GM18526 (cell line): ENCODE measurements around the gene UGT1A5.

Experiments
- POLR2A ChIP-seq: IDR thresholded peaks from 3 replicates; pipeline ENCODE4 v1.6.1; 2011; ENCODE audit not compliant: insufficient read length; ENCODE audit errors: extremely low read depth

UGT1A5 gene

DNA sequence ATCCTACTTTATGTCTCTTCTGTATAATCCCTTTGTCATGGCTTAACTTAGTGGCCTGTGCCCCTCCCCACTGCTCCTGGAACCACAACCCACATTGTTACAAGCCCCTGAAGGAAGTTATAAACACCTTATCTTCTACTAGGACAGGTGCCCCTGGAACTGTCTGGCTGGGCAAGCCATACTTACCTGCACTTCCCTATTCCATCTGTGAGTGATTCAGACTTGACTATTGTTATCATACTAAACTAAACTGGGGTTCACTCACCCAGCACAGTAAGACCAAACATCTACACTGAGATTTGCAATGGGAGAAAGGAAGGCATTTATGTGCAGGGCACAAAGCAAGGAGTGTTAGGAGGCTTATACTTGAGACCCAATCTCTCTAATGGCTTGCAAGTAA lies 23.7 kb upstream of the UGT1A5 start:
- no peak for TF ChIP-seq POLR2A

DNA sequence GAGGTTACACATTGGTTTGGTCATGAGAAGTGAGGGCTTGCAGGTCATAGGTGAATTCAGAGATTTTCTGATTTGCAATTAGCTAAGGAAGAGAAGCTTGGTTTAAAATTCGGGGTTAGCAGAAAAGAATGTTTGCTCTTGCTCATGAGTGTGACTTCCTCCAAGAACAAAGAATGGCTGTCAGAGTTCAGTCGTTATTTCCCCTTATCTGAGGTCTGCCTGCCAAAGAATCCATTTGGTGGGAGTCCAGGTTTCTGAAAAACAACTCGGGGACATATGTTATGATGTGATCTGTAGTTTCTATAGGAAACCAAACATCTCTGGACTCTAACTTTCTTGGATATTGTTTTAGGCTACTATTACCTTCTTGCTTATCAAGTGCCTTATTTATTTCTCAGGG lies 23.2 kb upstream of the UGT1A5 start:
- TF ChIP-seq POLR2A, result no peak

DNA sequence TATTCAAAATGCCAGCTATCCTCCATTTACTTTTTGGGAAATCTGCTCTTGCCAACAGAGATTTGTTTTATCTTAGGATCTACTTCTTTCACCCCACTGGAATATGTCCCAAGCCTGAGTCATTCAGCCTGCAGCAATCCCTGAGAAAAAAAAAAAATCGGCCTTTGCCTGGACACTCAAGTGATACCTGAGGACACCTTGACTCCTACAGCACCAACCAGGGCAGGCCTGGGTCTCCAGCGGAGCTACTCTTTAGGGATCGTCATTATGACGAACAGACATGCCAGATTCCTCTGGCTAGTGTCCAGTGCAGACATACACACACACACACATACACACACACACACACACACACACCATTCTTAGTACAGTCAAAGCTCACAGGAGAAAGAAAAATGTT lies 22.3 kb upstream of the UGT1A5 start:
- no peak for TF ChIP-seq POLR2A

DNA sequence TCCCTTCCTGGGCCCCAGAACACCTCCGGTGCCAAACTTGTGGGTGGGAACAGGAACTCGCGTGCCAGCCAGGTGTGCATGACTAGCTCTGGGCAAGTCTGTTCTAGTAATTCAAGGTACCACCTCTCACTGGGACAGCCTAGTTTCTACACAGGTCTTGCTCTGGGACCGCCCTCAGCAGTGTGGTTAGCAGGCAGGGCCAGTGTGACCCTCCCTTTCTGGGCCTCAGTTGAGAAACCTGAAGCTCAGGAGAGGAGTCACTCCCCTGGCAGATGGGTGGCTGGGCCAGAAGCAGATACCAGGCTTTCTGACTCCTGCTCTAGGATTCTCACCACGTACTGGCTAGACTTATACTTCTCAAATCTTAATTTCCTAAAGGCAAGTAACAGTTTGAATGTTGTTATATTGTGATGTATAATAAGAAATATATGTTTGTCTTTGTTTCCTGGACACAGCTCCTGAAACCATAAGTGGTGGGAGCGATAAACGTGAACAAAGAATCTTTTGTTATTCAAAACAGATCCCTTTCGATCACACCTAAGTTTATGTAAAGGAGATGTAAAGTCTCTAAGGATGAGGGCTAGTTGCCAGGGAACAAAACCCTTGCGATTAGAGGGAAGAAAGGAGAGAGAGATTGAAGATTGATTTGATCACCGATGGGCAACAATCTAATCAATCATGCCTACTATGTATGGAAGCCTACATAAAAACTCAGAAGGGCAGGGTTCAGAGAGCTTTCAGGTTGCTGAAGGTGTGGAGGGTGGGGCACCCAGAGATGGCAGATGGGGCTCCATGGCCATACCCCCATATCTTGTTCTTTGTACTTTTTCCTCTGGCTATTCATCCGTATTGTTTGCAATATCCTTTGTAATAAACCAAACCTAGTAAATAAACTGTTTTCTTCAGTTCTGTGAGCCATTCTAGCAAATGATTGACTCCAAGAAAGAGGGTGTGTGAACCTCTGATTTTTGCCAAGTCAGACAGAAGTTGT lies 21.0 kb upstream of the UGT1A5 start:
- no peak for TF ChIP-seq POLR2A

DNA sequence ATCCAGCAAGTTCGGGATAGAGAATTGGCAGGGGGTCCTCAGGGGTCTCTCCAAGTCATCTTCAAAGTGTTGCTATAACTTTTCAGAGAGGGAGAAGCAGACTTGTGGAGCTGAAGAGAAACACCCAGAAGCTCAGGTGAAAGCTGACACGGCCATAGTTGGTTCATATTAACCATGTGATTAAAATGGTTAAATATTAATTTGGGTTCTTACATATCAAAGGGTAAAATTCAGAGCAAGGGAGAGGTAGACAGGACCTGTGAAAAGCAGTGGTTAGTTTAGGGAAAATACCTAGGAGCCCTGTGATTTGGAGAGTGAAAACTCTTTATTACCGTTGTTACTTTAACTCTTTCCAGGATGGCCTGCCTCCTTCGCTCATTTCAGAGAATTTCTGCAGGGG lies 20.1 kb upstream of the UGT1A5 start, which contains the start of gene UGT1A6:
TSS of gene UGT1A6 (plus strand) at position 243 of the 400 bp plus-strand sequence. CDS start at position 358, 115 bp downstream.
- TF ChIP-seq POLR2A, result no peak

DNA sequence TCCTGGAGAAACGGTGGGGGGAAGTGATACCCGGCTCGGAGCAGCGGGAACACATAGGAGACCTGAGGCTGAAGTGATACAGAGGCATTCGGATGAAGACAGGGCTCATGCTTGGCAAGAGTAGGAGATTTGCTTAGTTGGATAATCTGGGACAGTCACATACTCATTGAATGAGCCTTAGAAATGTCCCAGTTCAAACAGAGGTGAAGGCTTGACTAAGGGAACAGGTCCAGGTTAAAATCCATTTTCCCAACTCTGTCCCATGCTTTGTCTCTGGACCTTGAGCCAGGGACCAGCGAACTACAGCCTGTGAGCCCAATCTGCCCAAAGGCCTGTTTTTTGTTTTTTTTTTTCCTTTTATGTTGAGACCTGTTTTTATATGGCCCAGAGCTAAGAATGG lies 18.7 kb upstream of the UGT1A5 start:
- no peak for TF ChIP-seq POLR2A

DNA sequence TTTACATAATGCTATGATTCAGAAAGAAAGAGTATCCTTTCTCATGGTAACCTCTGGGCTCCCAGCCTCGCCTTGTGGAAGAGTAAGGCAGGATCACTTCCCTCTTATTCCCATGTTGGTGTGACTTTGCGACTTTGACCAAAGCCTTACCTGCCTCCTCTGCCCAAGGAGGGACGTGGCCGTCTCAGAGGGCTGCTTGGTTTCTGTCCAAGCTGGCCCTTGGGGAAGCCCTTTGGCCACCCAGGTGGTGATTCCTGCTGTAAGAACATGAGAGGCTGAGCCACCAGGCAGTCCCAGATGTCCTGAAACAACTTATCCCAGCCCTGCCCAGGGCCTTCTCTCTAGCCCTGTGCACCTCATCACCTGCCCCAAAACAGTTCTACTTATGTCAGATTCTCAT lies 14.0 kb upstream of the UGT1A5 start:
- TF ChIP-seq POLR2A, result no peak

DNA sequence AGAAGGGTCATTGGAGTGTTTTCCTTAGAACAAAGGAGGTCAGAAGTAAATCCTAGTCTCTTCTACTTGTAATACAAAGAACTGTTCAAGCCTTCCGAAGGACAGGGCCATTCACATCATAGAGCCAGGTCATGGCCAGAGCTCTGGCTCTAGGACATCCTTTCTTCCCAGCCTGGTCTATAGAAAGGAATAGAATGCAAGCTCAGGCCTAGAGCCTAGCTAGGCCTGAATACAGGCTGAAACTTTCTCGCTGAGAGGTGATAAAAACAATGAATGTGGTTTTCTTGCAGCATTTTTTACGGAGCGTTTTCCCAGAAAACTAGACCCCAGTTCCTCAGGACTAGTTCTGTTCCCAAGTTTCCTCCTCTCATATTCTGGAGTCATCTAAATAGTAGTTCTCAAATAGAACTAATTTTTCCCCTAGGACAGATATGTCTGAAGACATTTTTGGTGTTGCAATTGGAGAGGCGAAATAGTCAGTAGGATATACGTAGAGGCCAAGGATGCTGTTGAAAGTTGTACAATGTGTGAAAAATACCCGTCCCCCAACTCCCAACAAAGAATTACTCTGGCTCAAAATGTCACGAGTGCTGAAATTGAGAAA lies 13.2 kb upstream of the UGT1A5 start:
- no peak for TF ChIP-seq POLR2A

DNA sequence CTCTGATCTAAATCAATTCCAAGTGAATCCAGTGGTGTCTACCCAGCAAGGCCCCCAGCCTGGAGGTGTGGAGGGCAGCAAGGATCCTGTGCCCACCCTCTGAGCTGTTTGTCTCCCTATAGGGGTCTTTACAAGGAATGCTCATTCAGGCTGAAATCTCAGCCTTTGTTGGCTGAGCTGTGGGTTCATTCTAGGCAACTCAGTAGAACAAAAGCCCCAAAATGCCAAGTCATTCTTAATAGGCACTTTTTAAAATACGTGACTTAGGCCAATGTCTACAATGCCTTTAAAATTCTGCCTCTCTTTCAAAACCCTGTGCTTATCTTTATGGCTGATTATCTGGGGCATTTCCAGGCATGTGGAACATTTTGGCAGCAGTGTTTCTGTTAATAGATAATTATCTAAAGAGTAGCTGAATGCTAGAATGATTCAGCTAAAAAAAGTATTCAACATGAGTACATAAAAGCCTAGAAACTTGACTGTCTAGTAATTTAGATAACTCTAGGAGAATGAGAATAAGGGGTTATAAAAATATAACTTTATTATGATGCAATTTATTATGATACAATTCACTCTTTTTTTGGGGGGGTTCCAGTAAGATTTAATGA lies 12.6 kb upstream of the UGT1A5 start:
- TF ChIP-seq POLR2A, result no peak

DNA sequence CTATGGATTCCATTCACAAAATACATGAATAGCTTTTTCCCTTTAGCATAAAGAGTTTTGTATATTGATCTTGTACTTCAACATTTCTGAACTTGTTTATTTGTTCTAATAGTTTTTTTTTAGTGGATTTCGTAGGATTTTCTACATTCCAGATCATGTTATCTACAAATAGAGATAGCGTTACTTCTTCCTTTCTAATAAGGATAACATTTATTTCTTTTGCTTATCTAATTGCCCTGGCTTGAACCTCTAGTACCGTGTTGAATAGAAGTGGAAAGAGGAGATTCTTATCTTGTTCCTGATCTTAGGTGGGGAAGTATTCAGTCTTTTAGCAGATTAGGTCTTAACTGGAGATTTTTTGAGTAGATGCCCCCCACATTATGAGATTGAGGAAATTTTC lies 10.5 kb upstream of the UGT1A5 start:
- TF ChIP-seq POLR2A, result no peak

DNA sequence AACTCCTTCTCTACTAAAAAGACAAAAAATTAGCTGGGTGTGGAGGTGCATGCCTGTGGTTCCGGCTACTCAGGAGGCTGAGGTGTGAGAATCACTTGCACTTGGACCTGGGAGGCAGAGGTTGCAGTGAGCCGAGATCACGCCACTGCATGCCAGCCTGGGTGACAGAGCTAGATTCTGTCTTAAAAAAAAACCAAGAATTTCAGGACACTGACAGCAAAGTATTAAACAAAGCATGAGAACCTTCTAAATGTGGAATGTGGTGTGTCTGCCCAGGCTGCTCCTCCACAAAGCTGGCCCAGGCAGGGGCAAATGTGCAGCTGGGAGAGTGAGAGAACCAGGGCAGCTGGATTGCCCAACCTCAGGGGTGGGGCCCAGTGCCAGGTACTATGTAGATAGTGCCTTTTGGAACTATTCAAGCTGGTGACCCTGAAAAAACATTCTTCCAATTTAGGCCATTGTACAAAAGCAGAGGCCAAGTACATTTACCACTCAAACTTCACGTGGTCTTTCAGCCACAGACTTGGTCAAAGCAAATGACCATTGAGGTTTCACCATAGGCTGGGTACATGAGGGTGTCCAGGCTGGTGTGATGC lies 6.7 kb upstream of the UGT1A5 start:
- no peak for TF ChIP-seq POLR2A

DNA sequence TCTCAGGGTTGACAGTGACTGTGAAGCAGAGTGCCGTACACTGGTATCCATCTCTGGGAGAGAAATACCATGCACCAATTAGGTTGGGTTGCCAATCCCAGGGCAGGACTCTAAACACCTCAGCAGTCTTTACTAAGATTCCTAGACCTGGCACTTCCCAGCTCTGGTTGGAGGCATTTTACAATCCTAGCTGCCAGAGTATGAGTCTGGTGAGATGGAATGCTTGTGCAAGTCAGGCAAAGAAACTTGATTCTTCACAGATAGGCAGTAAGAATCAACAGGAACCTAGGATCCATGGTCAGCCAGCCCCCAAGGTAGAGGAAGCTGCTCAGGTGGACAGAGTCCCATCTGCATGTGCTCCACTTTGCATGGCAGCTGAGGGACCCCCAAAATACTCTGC lies 6.0 kb upstream of the UGT1A5 start:
- no peak for TF ChIP-seq POLR2A

DNA sequence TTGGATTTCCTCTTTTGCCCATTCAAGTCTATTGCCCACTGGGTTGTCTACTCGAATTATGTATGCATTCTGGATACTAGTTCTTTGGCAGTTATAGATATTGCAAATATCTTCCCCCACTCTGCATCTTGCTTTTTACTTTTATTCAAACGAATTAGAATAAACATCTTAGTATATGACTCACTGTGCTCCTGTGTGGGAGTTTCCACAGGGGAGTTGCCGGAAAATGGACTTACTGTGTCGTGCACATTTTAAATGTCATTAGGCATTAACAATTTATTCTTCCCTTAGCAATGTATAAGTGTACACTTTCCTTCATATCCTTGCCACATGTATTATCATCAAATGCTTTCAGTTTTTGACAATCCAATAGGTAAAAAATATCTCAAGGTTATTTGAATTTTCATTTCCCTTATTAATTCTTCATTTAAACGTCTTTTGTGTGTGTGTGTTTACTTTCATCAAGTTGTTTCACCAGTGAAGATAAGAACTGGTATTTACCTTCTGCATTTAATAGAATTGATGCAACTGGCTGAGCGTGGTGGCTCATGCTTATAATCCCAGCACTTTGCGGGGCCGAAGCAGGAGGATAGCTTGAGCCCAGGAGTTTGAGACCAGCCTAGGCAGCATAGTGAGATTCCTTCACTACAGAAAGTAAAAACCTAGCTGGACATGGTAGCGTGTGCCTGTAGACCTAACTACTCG lies 4.6 kb upstream of the UGT1A5 start:
- no peak for TF ChIP-seq POLR2A

DNA sequence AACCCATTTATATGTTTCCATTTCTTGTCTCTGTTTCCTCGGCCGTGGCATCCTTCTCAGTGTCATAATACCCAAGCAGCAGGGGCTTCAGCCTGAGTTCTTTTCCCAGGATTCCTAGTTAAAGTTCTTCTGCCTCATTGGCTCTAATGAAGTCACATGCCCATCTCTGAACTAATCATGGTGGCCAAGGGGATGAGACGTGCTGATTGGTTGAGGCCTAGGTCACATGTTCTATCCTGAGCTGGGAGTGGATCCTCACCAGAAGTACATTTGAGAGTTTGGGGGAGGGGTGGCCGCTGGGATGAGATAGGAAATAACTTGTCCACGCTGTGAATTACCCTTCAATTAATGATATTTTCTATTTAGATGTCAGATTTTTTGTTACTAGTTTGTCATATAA lies 3.8 kb upstream of the UGT1A5 start:
- TF ChIP-seq POLR2A, result no peak
